HG03342 (cell line): ENCODE data around the gene RC3H2.

Experiments
- ATAC-seq: cut with Tn5 transposase; IDR thresholded peaks from one replicate; pipeline ENCODE4 v1.9.1; 2021; ENCODE audit warnings: mild to moderate bottlenecking, moderate library complexity; ENCODE audit not compliant: unreplicated experiment

RC3H2 gene, protein sequence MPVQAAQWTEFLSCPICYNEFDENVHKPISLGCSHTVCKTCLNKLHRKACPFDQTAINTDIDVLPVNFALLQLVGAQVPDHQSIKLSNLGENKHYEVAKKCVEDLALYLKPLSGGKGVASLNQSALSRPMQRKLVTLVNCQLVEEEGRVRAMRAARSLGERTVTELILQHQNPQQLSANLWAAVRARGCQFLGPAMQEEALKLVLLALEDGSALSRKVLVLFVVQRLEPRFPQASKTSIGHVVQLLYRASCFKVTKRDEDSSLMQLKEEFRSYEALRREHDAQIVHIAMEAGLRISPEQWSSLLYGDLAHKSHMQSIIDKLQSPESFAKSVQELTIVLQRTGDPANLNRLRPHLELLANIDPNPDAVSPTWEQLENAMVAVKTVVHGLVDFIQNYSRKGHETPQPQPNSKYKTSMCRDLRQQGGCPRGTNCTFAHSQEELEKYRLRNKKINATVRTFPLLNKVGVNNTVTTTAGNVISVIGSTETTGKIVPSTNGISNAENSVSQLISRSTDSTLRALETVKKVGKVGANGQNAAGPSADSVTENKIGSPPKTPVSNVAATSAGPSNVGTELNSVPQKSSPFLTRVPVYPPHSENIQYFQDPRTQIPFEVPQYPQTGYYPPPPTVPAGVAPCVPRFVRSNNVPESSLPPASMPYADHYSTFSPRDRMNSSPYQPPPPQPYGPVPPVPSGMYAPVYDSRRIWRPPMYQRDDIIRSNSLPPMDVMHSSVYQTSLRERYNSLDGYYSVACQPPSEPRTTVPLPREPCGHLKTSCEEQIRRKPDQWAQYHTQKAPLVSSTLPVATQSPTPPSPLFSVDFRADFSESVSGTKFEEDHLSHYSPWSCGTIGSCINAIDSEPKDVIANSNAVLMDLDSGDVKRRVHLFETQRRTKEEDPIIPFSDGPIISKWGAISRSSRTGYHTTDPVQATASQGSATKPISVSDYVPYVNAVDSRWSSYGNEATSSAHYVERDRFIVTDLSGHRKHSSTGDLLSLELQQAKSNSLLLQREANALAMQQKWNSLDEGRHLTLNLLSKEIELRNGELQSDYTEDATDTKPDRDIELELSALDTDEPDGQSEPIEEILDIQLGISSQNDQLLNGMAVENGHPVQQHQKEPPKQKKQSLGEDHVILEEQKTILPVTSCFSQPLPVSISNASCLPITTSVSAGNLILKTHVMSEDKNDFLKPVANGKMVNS

DNA sequence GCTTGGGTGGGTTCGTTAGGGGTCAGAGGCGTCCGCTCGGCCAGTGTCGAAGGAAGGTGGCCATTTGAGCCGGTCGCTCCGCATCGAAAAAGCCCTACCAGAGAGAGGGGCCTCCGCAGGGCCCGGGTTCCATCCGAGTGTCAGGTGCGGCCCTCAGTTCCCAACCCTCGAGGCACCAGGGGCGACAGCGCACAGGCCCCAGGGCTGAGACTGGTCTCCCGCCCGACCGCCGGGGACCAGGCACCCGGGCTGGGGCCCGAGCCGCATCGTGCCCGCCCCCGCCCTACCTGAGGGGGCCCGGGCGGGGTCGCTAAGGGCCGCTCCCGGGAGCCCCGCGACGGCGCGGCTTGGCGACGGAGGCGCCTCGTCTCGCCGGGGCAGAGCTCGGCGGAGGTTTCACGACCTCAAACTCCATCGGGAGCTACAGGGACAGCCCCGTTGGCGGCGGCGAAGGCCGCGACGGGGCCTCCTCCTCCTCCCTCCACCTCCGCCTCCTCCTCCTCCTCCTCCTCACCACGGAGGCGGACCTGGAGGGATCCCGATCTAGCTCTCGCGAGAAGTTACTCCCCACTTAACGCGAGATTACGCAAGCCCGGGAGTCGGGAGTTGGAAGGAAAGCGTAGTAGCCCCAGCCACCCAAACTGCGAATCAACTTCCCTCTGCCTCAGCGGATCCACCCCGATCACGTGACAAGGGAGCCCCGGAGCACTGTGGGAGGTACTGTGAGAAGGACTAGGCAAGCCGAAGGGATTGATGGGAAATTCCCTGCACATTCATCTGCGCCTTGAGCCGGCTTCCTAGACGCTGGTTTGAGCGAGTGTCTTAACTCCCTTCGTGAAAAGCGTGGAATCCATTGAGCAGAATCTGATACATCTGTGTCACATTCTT lies at the start of gene RC3H2:
RC3H2 (minus strand) TSS at position 537 of the 888 bp plus-strand sequence. CDS start 7,850 bp downstream, outside the sequence.
- peak; percentile 76 for ATAC-seq

DNA sequence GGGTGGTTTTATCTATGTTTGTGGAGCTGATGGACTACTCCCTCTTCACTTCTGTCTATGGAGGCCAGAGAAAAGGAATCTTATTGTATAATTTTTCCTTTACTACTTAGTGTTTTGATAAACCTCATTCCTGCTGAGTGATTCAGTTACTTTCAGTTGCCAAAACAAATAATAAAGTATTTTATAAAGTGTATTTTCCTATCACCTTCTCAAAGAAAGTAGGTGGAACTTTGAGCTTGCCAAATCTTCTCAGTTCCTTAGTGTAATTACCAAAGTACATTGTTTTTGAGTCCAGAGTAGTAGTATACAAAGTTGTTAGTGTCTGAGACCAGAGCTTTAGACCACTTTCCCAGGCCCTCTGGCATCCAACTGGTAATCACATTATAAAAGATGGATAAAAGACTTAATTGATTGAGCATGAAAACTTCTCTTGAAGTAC lies 49.1 kb upstream of the RC3H2 start:
- no peak for ATAC-seq

DNA sequence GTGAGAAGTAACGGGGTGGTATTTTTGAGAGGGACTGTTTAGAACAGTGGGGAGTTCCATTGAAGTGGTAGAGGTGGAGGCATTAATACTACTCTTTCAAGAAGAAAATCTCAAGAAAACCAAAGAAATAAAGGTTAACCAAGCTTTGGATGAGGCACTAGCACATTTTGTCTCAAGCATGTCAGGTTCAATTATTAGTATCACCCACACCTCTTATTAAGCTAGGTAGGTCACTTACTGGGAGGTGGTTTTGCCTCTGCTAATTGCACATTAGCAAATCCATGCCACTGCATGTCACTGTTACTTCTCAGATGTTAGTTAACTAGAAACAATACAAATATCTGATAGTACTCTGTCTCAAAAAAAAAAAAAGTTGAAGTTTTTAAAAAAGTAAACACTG lies 45.9 kb upstream of the RC3H2 start:
- ATAC-seq: no peak

DNA sequence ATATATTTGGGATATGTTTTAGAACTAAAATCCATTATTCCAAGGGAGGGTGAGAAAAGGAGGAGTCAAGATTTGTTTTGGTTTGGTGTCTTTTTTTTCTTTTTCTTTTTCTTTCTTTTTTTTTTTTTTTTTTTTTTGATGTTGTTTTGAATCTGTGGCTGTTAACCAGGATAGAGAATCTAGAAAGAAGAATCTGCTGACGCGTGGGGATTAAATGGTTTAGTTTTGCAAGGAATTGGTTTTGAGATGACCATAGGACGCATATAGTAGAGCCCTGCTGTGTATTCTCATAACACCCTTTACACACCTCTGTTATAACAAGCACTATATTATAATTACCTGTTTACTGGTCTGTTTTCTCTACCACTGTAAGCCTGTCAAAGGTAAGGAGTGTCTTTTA lies 45.1 kb upstream of the RC3H2 start:
- ATAC-seq: no peak

DNA sequence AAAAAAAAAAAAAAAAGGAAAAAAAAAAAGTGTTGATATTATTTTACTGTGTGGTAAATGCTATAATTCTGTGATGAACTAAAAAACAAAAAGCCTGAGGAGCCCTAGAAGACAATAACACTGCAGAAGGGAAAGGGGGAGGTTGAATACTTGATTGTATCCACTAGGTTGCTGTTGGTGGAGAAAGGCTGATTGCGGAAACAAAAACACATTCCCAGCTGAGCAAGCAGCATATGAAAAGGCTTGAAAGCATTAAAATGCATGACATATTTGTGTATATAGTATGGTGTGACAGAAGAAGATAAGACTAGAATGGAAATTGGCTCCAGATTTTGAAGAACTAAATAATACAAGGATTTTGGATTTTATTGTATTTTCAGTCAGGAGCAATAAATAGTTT lies 44.5 kb upstream of the RC3H2 start:
- no peak for ATAC-seq

DNA sequence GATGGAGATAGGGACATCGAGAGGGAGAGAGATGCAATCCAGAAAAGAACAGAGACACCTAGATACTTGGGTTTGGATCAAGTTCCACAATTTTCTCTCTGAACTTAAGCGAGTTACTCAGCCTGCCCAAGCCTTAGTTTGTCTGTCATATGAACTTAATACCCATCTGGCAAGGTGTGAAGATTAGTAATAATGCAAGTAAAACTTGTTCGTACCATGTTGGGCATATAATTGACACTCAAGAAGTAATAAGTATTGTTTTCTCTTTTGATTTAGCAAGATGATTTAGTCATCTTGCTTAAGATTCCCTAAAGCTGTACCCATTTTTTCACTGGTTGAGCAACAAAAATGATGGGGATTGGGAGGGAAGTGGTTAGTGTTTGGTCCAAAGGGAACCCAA lies 43.2 kb upstream of the RC3H2 start:
- ATAC-seq: no peak

DNA sequence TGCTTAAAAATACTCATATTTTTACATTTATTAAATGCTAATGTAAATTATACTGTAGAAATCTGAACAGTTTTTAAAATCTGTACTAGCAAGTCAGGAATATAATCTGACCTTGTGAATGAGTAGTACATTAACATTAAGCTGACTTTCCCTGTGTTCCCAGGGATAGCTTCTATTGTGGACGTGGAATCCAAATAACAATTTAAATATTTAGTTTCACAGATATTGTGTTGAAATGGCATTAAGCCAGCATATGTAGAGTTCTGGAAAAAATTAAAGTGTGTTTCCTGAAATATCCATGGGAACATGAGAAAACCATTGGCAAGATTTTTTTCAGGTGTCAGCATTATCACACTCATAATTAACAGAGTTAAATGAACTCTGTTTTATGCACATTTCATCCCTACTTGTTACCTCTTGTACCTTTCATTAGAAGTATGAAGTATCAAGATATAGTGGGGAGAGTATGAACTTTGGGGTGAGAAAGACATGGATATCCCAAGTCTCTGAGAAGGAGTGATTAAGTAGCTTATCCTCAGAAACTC lies 41.4 kb upstream of the RC3H2 start:
- ATAC-seq: no peak

DNA sequence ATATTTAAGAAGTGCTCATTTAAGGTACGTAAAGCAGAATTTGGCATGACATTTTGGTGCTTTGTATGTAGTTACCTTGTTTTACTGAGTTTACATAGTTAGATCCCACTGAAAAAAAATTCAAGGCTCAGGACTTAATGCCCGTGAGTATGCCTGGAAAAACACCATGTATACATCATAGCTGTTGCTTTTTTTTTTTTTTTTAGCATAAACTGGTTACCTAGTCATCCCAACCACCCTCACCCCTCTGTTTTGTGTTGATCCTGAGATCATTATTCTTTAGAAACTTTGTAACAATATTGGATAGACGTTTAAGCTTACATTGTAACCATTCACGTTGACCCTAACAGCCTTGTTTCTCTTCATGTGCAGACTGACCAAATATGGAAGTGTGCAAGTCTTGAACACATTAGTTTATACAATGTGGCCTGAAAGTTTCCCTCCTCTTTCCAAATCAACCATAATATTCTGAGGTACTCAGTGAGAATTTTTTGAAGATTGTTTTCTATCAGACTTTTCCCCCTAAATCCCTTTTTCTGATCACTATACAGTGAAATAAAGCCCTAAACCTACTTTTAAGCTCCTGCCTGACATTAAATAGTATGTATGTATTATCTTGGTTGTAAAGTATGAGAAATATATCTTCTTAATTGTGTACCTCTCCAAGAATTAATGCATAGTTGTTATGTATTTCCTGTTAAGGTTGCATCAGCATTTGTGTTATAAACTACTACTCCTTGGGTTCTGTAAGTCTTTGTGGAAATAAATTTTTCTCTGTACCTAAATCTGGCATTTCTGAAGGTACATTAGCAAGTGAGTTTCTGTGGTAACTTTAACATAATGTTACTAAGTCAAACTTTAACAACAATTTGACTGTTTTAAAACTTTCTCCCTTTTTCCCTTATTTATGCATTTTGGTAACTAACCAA lies 40.1 kb upstream of the RC3H2 start:
- ATAC-seq: no peak

DNA sequence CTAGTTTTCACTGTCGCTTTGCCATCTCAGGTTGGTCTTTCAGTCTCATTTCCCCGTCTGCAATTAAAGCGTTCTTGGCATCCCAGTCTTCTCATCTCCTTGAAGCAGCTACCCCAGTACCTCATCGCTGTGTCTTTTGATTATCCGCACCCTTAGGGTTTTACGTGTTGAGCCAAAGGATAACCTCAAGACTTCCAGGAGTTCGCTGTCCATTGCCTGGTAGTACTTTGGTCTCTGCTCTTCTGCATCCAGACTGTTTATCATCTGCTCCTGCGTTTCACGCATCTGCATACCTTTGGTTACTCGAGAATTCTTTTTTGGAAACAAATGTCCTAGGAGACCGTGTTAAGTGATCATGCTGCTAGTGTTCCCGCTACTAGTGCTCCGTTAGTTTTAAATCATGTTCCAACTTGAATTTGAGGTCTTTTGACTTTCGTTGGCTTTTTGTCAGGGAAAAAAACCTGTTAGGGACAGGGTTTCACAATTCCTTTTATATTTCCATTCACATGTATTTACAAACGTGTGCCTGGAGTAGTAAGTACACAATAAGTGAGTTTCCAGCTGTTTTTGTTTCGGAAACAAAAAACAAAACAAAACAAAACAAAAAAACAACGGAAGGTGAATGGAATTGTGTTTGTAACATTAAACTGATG lies 36.5 kb upstream of the RC3H2 start:
- no peak for ATAC-seq

DNA sequence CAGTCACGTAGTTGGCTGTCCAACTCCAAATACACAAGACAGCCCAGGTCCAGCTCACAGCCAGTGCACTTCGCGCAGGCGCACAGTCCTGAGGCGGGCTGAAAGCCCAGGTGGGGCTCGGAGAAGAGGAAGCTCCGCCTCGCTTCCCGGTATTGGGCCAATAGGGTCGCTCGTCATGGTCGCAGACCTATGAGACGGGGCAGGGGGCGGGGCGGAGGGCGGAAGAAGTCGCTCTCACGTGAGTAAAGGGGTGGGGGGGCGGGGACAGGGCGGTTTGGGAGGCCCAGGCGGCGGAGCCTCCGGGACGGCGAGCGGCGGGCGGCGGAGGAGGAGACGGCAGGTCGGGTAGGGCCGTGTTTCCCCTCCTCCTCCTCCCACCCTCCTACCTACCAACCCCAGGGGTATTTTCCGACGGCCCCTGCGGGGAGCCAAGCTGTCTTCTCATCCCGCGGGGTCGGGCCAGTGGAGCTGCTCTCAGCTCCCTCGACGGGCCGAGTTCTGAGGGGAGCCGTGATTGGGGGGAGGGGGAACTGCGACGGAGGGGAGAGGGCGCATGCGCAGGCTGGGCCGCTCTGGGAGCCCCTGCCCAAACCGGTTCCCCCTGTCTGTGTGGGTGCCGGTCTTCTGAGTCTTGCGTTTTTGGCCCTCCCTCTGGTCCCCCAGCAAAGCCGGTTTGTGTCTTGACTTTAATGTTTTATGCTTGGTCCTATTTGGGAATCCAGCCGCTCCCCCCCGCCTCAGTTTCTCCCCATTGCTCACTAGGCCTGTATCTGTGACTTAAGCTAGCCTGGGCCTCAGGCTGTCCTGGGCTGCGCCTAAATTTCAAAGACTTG lies 35.8 kb upstream of the RC3H2 start, which contains the start of gene RABGAP1:
RABGAP1 (plus strand) TSS at position 272 of the 833 bp plus-strand sequence. CDS start 16,040 bp downstream, outside the sequence.
- peak; percentile 98 for ATAC-seq

DNA sequence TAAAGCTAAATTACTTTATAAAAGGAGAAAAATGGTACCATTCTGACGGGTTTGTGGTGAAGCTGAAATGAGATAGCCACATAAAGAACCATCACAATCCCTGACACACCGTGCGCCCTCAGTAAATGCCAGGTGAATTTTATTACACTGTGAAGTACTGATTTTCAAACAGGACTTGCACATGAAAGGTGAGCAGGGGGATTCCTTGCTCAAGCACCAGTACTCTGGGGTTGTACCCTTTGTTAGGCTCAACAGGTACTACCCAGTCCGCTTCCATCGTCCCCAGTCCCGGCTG lies 35.2 kb upstream of the RC3H2 start:
- ATAC-seq: no peak

DNA sequence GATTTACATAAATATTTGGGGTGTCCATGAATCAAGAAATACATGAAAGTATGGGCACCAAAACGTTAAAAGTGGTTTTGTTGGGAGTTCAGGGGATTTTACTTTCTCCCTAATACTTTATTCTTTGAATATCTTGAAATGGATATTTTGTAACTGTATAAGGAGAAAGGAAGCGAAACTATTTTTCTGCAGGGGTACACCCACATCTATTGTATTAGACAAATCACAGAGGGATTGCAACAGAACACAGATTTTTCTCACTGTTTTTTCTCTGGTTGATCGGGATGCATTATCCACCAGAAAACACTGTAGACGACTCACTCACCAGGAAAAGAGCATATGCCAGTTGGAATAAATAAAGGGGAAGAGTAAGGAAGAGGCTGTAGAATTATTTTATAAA lies 34.4 kb upstream of the RC3H2 start:
- ATAC-seq: no peak

DNA sequence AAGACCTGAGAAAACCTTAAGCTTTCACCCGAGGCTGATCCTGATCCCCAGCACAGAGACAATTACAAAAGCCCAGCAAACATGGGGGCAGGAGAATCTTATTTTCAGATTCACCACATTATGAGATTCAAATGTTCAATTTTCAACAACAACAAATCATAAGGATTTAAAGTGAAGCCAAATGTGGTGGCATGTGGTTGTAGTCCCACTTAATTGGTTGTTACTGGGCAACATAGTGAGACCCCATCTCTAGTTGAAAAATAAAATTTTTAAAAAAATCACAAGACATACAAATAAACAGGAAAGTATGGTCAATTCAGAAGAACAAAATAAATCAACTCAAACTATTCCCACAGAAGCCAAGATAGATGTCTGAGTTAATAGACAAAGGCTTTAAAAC lies 31.7 kb upstream of the RC3H2 start:
- ATAC-seq: no peak

DNA sequence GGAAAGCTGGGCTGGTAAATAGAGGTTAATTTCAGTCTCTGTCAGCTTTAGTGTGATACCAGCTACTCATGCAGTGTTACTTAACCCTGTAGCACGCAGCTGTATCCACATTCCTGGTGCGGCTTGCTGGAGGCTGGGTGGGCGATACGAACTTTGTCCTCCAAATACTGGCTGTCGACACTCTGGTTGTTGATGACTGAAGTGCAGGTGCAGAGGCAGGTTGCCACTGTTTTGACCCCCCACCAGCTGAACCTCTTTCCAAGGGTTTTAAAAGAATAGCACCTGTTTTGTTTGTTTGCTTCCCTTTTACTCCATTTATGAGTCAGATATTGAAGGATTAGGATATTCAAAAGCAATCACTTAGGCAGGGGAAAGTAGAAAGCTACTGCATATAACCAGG lies 31.3 kb upstream of the RC3H2 start:
- no peak for ATAC-seq

DNA sequence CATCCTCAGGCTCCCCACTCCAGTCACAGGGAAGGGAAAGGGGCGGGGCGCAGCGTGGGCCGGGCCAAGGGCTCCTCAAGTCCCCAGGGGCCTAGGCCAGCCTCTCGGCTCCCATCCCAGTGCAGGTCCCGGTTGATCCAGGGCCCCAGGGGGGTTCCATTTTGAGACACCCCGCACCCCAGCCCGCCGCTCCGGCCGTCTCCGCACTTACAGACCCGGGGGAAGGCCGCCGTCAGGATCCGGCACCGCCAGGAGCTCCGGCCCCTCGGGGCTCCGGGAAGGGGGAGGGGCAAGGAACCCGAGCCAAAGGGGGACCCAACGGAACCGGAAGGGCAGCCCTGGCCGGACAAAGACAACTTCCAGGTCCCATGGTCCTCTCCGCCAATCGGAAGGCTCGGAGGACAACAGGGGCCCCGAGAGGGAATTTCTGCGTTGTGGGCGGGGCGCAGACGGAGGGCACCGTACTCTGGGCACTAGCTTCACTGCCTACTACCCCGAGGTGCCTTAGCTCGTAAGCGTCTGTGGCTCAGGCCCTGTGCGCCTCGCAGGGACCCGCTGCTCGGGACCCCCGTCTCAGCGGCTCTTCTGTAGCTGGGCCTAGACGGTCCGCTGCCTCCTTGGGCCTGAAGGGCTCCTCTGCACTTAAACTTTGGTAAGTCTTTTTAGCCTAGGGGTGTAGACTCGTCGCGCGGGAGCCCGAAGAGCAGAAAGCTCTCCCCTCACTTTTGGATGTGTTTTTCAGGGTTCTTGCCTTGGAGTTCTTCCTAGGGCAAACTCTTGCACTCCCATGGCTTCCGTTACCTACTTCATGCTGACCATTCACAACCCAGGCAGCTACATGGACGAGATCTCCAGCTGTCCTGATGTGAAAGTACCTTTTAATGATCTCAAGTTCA lies 26.3 kb upstream of the RC3H2 start, which contains the start of gene ZBTB26:
ZBTB26 (minus strand) TSS at position 287 of the 896 bp plus-strand sequence. CDS start 11,578 bp downstream, outside the sequence.
- peak; percentile 93 for ATAC-seq

DNA sequence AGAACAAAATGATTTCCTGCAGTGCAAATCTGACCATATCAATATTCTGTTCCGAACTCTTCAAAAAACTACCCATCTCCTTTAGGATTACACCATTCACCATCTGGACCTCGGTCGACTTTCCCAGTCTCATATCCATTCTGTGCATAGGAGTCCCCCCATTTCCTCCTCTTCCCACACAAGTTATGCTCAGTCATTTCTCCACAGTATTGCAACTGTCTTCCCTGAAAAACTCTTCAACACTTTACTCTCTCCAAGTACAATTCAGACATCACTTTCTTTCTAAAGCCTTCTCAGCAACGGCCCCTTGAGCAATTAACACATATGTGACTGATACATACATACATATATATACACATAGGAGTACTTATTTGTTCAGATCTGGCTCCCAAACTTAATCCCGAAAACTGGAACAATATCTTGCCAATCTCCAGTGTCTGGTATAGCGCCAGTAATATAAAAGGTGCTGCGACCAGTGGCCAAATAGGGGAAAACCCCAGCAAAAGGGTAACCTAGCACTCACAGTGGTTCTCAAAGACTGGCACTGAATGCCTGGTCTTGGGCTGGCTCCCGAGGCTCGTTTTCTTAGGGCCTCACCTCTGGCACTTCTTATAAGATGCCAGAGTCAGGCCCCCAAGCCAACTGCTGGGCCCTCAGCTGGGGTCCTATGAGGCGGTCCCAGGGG lies 25.5 kb upstream of the RC3H2 start:
- peak; percentile 17 for ATAC-seq
